HuH-7 (cell line): ENCODE measurements around the gene DPPA3.
"Not testable (repeated sequence)": the region's sequence is repeated elsewhere in the genome, so short reads cannot be mapped to it uniquely, and the experiment has no call there.

Experiments used
- DNase-seq: peaks from one replicate; pipeline ENCODE4 v3.0.0; 2011; ENCODE audit warnings: low spot score

DPPA3 gene

DNA sequence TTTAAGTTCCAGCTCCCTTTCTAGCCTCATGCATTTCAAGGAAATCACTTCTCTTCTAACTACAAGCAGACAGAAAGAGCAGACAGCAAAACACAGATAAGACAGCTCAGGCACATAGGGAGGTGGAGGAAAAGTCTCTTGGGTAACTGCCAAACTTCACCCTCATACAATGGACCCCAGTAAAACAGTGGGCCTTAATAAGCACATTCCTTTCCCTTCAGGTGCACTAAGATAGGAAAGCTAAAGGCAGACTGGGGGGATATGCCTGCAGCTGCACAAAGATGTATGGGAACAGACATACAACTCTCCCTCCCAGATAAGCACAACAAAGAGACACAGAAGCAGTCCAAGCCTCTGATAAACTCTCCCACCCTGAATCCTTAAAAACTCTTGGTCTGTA, 19.8 kb downstream of the DPPA3 start:
- not testable (repeated sequence) for DNase-seq

DNA sequence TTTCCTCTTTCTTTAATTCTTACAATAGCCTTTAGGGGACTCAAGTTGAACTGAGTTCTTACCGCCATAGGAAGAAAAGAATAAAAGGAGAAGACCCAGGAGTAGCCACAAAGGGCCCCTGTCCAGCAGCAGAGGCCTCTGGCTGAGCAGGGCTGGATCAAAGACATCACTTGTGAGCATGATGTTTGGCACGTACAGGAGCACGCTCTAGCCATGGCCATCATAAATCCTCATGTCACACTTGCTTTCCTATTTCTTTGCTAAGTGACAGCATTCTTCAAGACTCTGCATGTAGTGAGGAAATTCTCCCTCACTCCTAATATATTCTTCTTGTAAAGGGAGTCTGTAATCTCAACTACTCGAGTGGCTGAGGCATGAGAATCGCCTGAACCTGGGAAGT, 20.3 kb downstream of the DPPA3 start:
- DNase-seq: no peak

DNA sequence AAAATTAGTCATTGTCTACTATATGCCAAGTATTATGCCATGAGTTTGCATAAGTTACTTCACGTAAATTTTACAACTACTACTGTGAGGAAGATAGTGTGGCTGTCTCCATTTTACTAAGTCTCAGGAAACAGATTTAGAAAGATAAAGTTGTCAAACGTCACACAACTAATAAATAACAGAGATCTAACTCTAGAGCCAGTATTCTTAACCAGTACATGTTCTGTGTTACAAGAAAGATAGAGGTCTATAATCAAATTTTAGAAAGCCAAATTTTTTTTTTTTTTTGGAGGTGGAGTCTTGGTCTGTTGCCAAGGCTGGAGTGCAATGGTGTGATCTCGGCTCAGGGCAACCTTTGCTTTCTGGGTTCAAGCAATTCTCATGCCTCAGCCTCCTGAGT, 21.8 kb downstream of the DPPA3 start:
- no peak for DNase-seq

- DNase-seq: no peak
These were observed 36.0 kb downstream of the DPPA3 start, which contains the start of gene CLEC4C for GRCh38 chr12:7747246-7747645. Gene CLEC4C, minus strand, starts transcription at chr12:7747375. Its CDS starts 27 bp downstream, at chr12:7747348.

DNA sequence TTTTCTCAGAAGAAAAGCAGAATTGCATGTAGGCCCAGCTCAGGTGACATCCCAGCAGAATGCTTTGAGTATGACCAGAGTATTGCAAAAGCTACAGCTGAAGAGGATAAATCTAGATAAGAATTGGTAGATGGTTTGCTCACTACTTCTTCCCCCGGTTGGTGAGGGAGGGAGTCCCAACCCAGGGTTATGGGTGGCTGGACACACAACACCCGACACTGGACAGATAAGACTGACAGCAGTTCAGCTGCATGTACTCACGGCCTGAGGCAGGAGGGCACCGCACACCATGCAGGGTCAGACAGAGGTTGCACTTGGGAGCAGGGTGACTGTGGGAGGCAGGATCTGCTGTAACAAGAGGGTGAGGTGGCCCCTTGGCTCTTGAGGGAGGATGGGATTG, 37.6 kb downstream of the DPPA3 start:
- no peak for DNase-seq

DNA sequence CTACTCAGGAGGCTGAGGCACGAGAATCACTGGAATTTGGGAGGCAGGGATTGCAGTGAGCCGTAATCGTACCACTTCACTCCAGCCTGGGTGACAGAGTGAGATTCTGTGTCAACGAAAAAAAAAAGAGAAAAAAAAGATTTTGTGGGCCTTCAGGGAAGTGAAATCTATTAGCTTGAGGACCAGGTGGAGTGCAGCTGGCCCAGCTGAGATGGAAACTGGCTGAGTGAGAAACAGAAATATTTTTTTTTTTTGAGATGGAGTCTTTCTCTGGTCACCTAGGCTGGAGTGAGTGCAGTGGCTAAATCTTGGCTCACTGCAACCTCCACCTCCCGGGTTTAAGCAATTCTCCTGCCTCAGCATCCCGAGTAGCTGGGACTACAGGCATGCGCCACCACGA, 38.2 kb downstream of the DPPA3 start:
- no peak for DNase-seq

DNA sequence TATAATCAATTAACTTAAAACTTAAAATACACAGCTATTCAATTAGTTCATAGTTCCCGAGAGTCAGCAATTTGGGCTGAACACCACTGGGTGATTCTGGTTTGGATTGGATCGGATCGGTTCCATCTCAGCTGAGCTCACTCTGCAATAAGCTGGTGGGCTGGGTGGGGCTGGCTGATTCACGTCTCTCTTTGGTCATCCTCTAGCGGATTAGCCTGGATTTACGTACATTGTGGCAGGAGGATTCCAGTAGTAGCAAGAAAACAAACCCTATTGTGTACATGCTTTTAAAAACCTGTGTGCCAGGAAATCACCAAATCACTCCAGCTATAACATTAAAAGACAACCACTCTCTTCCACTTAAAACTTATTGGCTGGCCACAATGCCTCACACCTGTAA, 39.1 kb downstream of the DPPA3 start:
- DNase-seq: no peak

DNA sequence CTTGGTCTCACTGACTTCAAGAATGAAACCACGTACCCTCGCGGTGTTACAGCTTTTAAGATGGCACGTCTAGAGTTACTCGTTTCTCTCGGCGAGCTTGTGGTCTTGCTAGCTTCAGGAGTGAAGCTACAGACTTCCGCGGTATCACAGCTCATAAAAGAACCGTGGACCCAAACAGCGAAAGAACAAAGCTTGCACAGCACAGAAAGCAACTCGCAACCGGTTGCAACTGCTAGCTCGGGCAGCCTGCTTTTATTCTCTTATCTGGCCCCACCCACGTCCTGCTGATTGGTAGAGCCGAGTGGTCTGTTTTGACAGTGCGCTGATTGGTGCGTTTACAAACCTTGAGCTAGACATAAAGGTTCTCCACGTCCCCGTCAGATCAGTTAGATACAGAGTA, 40.2 kb downstream of the DPPA3 start:
- no peak for DNase-seq

DNA sequence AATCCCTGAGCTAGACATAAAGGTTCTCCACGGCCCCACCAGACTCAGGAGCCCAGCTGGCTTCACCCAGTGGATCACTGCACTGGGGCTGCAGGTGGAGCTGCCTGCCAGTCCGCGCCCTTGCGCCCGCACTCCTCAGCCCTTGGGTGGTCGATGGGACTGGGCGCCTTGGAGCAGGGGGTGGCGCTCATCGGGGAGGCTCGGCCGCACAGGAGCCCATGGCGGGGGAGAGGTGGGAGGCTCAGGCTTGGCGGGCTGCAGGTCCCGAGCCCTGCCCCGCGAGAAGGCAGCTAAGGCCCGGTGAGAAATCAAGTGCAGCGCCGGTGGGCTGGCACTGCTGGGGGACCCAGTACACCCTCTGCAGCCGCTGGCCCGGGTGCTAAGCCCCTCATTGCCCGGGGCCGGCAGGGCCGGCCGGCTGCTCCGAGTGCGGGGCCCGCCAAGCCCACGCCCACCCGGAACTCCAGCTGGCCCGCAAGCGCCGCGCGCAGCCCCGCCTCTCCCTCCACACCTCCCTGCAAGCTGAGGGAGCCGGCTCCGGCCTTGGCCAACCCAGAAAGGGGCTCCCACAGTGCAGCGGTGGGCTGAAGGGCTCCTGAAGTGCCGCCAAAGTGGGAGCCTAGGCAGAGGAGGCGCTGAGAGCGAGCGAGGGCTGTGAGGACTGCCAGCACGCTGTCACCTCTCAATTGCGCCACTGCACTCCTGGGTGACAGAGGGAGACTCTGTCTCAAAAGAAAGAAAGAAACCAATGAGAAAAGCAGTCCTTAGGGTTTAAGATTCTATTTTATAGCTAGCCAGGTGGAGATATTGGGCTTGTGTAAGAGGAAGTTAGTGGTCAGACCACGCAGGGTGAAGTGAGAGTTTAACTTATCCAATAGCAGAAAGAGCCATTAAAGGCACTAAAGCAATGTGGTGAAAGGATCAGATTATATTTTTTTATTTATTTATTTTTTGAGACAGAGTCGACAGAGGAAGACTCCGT, 41.0 kb downstream of the DPPA3 start:
- not testable (repeated sequence) for DNase-seq

- not testable (repeated sequence) for DNase-seq
These were observed 44.4 kb downstream of the DPPA3 start for GRCh38 chr12:7755668-7756067.

DNA sequence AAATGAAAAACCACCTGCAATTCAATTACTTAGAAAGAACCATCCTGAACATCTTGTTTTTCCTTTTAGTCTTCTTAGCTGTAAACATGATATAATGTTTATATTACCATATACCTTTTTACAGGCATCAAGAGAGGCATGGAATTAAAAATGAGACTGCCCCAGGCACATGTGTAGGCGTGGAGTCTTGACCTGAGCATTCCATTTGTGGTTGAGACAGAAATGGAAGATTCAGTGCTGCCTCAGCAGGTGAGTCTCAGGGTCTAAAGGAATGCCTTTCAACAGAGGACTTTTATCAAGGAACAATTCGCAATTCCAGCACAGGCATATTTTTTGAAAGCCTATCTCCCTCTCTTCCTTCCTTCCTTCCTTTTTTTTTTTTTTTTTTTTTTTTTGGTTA, 45.8 kb downstream of the DPPA3 start:
- DNase-seq: no peak

DNA sequence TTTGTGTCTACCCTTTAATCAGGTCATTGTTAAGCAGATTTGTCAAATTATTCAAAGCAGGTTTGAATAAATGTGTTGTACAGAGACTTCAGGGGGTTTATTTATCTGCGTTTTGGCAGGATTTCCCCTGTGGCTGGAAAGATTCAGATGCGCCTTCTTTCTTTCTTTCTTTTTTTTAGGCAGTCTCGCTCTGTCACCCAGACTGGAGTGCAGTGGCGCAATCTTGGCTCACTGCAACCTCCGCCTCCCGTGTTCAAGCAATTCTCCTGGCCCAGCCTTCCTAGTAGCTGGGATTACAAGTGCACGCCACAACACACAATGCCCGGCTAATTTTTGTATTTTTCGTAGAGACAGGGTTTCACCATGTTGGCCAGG, 47.5 kb downstream of the DPPA3 start:
- no peak for DNase-seq
